Mammary epithelial cell (primary cell): Measurements from ENCODE around the gene UBL4B.

Experiments used
- CTCF ChIP-seq, 2 donors: IDR thresholded peaks in 1 of 2; conservative IDR thresholded peaks in 1 of 2; 2 replicates each; pipeline ENCODE4 v1.5.1; 2011 to 2012; ENCODE audit warnings: inconsistent platforms in 2 of 2, low read length in 2 of 2, mild to moderate bottlenecking in 2 of 2, control low read depth in 1 of 2, low read depth in 1 of 2; ENCODE audit not compliant: insufficient read depth in 1 of 2; ENCODE audit errors: extremely low read depth in 1 of 2
- EZH2 ChIP-seq: IDR thresholded peaks from 2 replicates; pipeline ENCODE4 v1.6.1; 2012; ENCODE audit warnings: low read length, inconsistent platforms, borderline replicate concordance

GRCh38 chr1:110070671-110071242 is 41.5 kb upstream of the UBL4B start, which contains the start of gene ALX3:
- TF ChIP-seq CTCF (conservative IDR thresholded peaks at IDR 0.05 in 1 of 2, IDR thresholded peaks at IDR 0.05 in 1 of 2; ENCODE audit: extremely low read depth in 1 of 2, insufficient read depth in 1 of 2, low read depth in 1 of 2, low read length in 2 of 2) (no peak), EZH2 (peak; percentile 60)
